GM21360 (cell line): Measurements from ENCODE around the gene ERC1.

Experiments used
- ATAC-seq: cut with Tn5 transposase; IDR thresholded peaks from one replicate; pipeline ENCODE4 v1.9.1; 2021; ENCODE audit warnings: mild to moderate bottlenecking, moderate library complexity; ENCODE audit not compliant: unreplicated experiment

ERC1 gene

GRCh38 chr12:1467710-1468109 lies 476.7 kb downstream of the ERC1 start:
- ATAC-seq, result no peak

GRCh38 chr12:1469070-1469469 lies 478.0 kb downstream of the ERC1 start:
- no peak for ATAC-seq

GRCh38 chr12:1470051-1470450 lies 479.0 kb downstream of the ERC1 start:
- ATAC-seq, result no peak

GRCh38 chr12:1471224-1471623 lies 480.2 kb downstream of the ERC1 start:
- no peak for ATAC-seq

GRCh38 chr12:1473418-1473817 lies 482.4 kb downstream of the ERC1 start:
- ATAC-seq, result no peak

- no peak for ATAC-seq
These were observed 483.1 kb downstream of the ERC1 start for GRCh38 chr12:1474041-1474573.

DNA sequence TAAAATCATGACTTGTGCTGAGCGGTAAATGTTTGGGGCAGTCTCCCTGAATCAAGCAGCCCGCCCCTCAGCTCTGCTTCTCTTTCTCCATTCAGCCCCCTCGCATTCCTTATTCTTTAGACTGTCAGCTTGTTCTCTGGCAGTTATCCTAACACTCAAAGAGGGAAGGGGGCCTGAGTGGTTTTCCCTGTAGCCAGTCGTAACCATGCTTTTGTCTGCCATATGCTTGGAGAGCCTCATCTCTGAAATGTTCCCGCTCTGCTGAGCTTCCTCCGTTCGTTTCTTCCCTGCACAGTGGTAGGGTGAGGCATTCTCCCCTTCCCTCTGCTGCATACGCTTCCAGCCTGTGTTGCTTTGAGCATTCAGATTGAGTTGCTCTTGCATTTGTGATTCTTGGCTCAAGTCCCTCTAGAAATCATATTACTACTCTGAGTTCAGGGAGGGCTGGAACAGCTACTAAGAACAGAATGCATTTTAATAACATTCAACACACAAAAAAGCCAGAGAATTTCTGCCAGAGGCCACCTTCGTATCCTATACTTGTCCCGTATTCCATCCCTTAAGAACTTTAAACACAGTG lies 483.6 kb downstream of the ERC1 start:
- ATAC-seq, result no peak

GRCh38 chr12:1479645-1480044 lies 488.6 kb downstream of the ERC1 start:
- no peak for ATAC-seq

DNA sequence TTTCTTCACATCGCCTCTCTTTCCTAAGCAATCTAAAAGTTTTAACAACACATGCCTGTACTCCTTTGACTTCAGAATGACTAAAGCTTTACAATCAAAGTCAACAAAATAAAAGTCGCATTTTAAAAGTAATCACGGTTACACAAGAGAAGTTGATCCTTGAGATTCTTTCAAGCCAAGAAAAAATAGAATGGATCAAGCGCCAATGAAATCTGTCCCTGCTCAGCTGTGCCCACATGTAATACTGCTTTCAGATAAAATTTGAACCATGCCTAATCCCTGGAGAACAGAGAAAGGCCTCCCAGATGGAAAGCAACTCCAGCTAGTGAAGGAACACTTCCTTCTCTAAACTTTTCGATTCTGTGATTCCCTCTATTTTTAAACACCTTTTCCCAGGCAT lies 490.3 kb downstream of the ERC1 start:
- ATAC-seq, result no peak

GRCh38 chr12:1481906-1482305 lies 490.9 kb downstream of the ERC1 start:
- ATAC-seq, result no peak

- no peak for ATAC-seq
These were observed 497.9 kb downstream of the ERC1 start for GRCh38 chr12:1488908-1489381.

DNA sequence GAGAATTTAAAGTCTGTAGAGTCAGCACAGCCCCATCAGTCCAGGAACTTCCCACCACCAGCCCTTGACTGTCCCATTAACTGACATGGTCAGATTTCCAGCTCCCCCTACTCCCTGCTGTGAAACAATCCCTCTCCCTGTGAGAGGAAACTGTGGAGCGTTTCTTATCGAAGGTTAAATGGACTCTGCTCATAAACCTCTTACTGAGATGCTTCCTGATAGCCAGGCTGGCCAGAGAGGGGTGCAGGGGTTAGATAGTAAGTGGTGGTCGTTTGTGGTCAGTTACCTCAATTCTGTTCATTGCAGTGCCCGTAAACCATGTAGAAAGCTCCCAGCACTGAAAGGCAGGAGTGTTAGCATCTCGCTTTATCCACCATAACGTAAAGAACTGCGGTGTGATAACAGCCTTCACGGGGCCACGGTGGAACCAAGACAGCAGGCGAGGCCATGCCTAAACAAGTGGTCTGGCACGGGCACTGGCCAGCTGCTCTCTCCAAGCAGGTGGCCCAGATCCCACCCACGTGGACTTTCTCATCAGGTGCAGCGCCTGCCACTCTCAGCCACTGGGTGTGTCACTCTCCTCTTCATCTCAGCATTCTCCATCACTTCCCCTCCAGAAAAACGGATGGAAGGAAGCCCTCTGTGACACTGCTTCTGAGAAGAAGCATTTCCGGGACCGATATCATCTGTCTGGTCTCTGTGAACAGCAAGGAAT lies 501.1 kb downstream of the ERC1 start:
- ATAC-seq, result no peak

GRCh38 chr12:1493781-1494565 lies 502.9 kb downstream of the ERC1 start:
- ATAC-seq, result no peak

DNA sequence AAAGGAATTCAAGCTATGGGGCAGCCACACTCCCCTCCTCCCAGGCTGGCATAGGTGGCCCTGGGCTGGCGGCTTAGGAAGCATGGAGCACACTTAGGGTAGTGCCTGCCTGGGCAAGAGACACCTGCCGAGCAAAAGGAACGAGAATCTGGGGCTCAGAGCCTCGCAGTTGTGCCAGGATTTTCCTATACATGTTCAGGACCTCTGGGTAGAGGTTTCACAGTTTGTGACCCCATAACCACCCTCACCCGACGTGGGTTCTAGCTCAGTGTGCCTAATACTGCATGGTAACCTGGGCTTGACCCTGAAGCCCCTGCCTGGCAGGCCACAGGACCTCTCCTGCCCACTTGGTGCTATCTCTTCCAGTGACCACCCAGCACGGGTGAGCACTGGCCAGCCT lies 503.8 kb downstream of the ERC1 start:
- no peak for ATAC-seq

- no peak for ATAC-seq
These were observed 505.3 kb downstream of the ERC1 start for GRCh38 chr12:1496162-1496900.

GRCh38 chr12:1497161-1497560 lies 506.1 kb downstream of the ERC1 start:
- ATAC-seq, result no peak

GRCh38 chr12:1498199-1498740 lies 507.2 kb downstream of the ERC1 start:
- ATAC-seq, result no peak

- no peak for ATAC-seq
These were observed 508.3 kb downstream of the ERC1 start for GRCh38 chr12:1499351-1499750.

GRCh38 chr12:1500095-1500801 lies 509.2 kb downstream of the ERC1 start:
- no peak for ATAC-seq

GRCh38 chr12:1501001-1501400 lies 510.0 kb downstream of the ERC1 start:
- ATAC-seq, result no peak
